Stimulated activated CD4-positive, alpha-beta T cell treated with anti-CD3 and anti-CD28 coated beads, TNF-alpha, amount 100 ng/mL, for 4 hours (primary cell): ENCODE results near the gene HS6ST1.

Source experiments
- DNase-seq, 3 experiments: peaks; one replicate each; pipeline ENCODE4 v3.0.0-alpha.2; 2020; ENCODE audit warnings: low read depth in 3 of 3

HS6ST1 gene

DNA sequence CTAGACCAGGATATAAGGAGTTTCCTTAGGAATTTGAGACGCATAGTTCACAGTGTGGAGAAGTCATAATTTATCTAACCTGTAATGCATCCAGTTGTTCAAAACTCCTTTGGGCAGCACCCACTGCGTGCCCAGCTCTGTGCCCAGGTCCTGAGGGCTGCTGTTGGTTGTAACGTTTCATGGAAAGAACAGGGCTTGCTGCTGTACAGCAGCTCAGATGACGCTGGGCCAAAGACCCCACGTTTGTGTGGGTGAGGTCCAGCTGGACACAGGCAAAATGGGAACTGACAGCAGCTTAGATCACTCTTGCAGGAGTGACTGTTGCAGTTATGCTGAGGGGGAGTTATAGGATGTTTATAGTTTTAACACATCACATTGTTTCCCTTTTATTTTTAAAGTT is 30.0 kb upstream of the HS6ST1 start:
- no peak for DNase-seq

DNA sequence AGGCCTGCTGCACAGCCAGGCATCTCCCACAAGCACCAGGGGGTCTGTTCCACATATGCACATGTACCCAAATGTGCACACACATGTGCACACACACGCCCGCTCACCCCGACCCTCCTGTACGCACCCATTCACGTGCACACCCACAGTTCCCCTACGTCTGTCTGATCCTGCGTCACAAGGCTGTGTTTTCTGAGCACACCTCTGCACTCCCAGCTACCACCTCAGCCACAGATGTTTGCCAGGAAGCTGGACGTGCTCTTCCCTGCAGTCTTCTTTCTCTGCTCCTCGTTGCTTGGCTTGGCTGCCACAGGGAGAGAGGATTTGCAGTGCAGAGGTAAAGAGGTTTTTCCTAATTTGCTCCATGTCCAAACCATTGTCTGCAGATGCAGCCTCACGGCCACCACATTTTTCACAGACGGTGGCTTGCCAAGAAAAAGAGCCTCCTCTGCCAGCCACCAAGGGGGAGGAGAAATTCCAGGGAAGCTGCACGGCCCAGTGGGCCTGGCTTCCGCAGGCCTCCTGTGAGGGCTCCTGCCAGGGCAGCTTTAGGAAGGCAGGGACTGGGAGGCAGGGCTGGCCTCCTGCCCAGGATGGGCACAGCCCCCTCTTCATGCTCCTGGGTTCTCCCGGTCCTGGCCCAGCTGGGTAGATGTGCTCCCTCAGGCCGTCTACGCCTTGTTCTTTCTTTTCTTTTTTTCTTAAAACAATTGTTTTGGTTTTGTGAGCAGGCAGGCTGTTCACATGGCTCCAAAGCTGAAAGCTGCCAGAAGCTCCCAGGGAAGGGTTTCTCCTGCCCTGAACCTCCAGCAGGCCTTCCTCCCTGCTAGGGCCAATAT is 29.3 kb upstream of the HS6ST1 start:
- DNase-seq, result no peak

DNA sequence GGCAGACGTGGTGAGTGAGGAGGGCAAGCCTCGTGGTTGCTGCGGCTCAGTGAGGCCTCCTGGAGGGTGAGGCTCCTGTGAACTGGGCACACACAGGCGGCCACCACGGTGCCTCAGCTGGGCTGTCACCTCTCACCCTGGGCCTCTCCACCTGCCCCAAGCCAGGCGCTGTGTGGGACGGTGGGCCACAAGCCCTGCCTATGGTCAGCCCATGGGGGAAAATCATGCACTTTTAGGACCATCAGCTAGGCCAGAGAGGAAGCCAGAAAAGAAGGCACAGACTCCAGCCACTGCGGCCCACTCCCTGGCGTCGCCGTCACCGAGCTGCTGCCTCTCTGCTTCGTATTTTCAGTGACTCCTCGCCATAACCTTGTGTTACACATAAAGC is 28.5 kb upstream of the HS6ST1 start:
- no peak for DNase-seq

DNA sequence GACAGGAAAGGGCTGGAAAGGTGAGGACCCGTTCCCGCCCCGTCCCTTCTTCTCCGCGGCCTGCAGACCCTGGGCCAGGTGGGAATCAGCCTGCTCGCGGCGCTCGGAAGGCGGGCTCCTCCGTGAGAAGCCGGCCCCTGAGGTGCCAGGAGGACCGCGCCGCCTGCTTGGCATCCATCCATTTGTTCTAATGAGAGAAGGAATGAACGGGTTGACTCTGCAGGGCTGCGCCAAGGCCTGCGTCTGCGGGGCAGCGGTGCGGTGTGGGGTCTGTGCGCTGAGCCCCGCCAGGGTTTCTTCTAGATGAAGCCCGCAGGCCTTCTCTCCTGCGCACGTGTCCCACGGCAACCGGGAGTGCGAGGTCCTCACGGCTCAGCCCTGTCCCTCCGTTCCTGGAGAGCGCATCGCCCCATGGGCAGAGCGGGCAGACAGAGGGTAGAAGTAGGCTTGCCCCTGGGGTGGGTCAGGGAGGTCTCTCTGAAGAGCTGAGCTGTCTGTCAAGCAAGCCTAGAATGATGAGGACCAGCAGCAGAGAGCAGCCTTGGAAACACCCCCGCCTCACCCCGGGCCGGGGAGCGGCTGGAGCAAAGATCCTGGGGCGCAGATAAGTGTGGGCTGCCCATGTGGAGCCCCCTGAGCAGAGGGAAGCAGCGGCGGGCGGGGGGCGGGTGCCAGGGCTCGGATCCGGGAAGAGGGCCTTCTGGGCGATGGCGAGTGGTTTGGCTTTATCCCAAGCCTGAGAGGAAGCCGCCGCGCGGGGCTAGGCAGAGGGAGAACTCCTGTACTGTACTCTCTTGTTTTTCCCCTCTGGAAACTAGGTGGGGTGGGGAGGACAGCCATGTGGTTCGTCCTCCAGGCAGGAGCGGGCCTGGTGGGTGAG is 27.9 kb upstream of the HS6ST1 start:
- DNase-seq, result no peak

DNA sequence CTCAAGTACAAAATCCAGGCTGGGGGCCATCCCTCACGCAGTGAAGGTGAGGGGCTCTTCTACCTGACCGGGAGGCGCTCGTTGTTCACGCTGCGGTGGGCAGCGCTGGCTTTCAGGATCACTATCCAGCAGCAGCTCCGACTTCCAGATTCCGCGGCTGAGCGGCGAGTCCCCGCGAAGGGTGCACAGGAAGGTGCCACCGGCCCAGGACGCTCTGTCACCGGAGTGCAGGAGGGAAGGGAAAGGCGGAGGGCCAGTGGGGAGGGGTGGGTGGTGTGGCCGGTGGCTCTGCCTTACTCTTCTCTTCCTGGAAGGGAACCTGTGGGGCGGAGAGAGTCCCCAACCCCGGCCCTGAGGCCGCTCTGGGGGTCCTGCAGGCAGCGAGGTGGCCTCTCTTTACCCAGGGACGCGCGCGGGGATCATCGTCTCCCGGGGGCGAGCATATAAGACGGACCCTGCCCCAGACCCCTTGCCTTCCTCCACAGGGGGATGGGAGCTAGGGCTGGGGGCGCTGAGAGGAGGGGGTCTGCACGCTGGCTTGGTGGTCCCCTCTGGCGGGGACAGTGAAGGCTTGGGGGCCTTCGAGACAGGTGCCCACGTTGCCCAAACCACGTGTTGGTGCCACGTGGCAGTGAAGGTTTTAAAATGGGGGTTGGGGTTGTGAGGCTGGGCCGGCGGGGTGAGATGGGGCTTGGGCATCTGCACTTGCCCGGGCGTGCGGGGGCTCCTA is 26.9 kb upstream of the HS6ST1 start:
- DNase-seq, result no peak

DNA sequence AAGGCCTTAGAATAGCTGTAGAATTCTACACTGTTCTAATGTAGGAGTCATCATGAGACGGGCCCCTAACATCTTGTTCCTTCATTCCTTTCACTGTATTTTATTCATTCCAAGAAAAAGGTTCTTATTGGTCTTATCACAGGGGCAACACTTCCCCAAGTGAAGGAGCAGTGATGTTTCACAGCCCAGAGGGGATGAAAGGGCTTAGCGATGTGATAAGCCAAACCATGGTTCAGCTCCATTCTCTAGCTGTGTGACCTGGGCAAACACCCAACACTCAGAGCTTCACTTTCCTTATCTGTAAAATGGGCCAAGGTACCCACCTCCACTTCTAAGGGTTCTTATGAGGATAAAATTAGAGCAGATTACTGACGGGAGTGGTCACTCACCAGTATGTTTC is 25.4 kb upstream of the HS6ST1 start:
- DNase-seq, result no peak

DNA sequence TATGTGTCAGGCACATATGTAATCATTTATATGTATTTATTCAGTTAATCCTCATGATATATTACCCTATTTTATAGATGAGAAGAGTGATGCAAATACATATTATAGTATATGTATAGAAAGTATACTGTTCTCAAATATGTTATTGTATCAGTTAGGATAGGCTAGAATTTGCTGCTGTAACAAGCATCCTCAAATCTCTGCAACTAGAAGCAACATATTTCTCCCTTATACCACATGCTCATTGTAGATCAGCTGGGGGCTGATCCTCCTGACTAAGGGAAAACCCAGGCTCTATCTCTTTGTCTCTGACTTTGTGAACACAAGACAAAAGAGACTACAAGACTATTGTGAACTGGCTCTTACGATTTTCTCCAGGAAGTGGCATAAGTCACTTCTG is 24.8 kb upstream of the HS6ST1 start:
- no peak for DNase-seq

DNA sequence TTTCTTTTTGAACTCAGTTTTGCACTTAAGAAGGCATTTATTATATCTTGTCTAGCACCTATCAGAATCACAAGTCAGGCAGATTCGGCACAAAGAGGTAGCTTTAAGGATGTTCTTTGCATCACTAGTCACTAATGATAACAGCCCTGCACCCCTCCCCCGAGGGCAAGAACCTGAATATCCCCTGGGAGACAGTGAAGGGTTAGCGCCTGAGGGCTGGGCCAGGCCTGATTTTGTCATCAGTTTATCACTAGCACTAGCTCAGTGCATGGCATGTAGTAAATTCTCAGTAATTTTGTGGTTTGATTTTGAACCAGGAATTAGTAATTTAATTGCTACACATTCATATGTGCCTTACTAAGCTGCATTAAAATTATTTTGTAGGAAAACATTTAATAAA is 23.9 kb upstream of the HS6ST1 start:
- no peak for DNase-seq

DNA sequence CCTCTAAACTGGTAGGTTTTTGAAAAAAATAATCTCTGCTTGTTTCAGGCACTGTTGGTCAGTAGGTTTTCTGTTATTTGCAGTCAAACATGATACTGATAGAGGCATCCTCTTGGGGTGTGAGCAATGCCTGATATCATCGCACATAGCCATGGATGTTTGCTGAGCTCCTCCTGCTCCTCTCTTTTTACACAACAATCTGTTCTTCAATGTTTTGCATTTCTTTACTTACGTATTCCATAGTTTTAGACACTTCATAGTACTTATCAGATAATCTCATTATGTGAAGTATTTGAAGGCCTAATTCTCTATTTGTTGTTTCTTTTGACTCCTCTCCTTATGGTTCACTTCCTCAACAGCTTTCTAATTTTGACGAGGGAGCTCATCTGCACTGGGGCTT is 23.0 kb upstream of the HS6ST1 start:
- DNase-seq, result no peak

DNA sequence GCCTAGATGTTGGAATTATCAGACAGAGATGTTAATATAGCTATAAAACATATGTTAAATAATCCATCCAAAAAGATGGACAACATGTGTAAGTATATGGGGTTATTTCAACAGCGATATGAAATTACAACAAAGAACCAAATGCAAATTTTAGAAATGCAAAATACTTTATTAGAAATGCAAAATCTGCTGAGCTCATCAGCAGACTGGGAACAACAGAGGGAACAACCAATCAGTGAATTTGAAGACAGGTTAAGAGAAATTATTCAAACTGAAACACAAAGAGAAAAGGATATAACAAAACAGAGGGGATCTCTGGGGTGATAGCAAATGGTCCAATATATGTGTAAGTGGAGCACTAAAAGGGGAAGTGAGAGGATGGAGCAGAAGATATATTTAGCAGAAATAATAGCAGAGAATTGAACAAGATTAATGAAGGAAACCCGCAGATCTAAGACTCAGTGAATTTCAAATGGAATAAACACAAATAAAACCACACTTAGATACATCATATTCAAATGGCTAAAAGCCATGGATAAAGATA is 13.5 kb upstream of the HS6ST1 start:
- DNase-seq, result no peak

- DNase-seq, result no peak
Observed at GRCh38 chr2:128330583-128330982, 11.9 kb upstream of the HS6ST1 start.

DNA sequence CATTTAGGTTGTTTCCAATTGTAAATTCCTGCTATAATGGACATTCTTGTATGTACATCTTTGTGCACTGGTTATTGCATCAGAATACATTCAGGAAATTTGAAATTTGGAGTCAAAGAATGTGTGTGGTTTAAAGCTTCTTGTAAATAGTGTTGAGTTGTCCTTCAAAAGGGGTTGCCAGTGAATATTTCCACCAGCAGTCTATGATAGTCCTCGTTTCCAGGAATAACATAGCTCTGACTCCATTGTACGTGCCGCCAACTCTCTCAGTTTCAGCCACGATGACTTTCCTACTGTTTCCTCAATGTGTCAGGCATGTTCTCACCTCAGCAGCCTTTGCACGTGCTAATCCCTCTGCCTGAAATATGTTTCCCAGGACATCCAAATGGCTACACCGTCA is 10.9 kb upstream of the HS6ST1 start:
- no peak for DNase-seq

GRCh38 chr2:128327180-128327964 is 8.7 kb upstream of the HS6ST1 start:
- DNase-seq, result no peak

GRCh38 chr2:128326346-128326745 is 7.7 kb upstream of the HS6ST1 start:
- DNase-seq, result no peak

GRCh38 chr2:128325611-128326181 is 7.0 kb upstream of the HS6ST1 start:
- DNase-seq, result no peak

GRCh38 chr2:128324897-128325410 is 6.3 kb upstream of the HS6ST1 start:
- no peak for DNase-seq

- DNase-seq, result no peak
Observed at GRCh38 chr2:128324008-128324896, 5.6 kb upstream of the HS6ST1 start.

GRCh38 chr2:128323555-128323931 is 4.9 kb upstream of the HS6ST1 start:
- no peak for DNase-seq

GRCh38 chr2:128322715-128323554 is 4.3 kb upstream of the HS6ST1 start:
- DNase-seq, result no peak
